GM18508 (cell line): ENCODE results near the gene SCN4B.

Experiments used
- ATAC-seq: cut with Tn5 transposase; IDR thresholded peaks from one replicate; pipeline ENCODE4 v1.9.1; 2021; ENCODE audit warnings: moderate number of reproducible peaks; ENCODE audit not compliant: insufficient read depth, unreplicated experiment

SCN4B gene

GRCh38 chr11:118175031-118175992 lies 22.7 kb upstream of the SCN4B start:
- ATAC-seq = no peak

- no peak for ATAC-seq
Measured at GRCh38 chr11:118174006-118174567, 21.5 kb upstream of the SCN4B start.

- no peak for ATAC-seq
Measured at GRCh38 chr11:118172356-118172755, 19.7 kb upstream of the SCN4B start.

- no peak for ATAC-seq
Measured at GRCh38 chr11:118171269-118172062, 18.8 kb upstream of the SCN4B start.

- no peak for ATAC-seq
Measured at GRCh38 chr11:118170882-118171268, 18.3 kb upstream of the SCN4B start.

- ATAC-seq = no peak
Measured at GRCh38 chr11:118170231-118170630, 17.6 kb upstream of the SCN4B start.

- no peak for ATAC-seq
Measured at GRCh38 chr11:118169300-118170140, 16.9 kb upstream of the SCN4B start.

GRCh38 chr11:118168751-118169150 lies 16.1 kb upstream of the SCN4B start:
- no peak for ATAC-seq

- no peak for ATAC-seq
Measured at GRCh38 chr11:118168316-118168715, 15.7 kb upstream of the SCN4B start.

- no peak for ATAC-seq
Measured at GRCh38 chr11:118167906-118168305, 15.3 kb upstream of the SCN4B start.

GRCh38 chr11:118167253-118167652 lies 14.6 kb upstream of the SCN4B start:
- no peak for ATAC-seq

GRCh38 chr11:118166641-118167040 lies 14.0 kb upstream of the SCN4B start:
- no peak for ATAC-seq

- ATAC-seq = no peak
Measured at GRCh38 chr11:118164885-118165284, 12.3 kb upstream of the SCN4B start.

- no peak for ATAC-seq
Measured at GRCh38 chr11:118163494-118163893, 10.9 kb upstream of the SCN4B start.

GRCh38 chr11:118162846-118163245 lies 10.2 kb upstream of the SCN4B start:
- no peak for ATAC-seq

- no peak for ATAC-seq
Measured at GRCh38 chr11:118161786-118162185, 9.2 kb upstream of the SCN4B start.

GRCh38 chr11:118157186-118157895 lies 4.7 kb upstream of the SCN4B start:
- no peak for ATAC-seq

GRCh38 chr11:118156531-118157185 lies 4.0 kb upstream of the SCN4B start:
- ATAC-seq = no peak
